Fibroblast of skin of right quadriceps (primary cell): ENCODE measurements around the gene LMX1A.

ENCODE experiments used
- DNase-seq: peaks from one replicate; pipeline ENCODE4 v3.0.0-alpha.2; 2013

LMX1A gene

GRCh38 chr1:165212229-165212628, 144.3 kb downstream of the LMX1A start:
- DNase-seq = no peak

GRCh38 chr1:165207853-165208515, 148.5 kb downstream of the LMX1A start:
- DNase-seq = no peak

GRCh38 chr1:165205145-165205544, 151.4 kb downstream of the LMX1A start:
- DNase-seq = no peak

GRCh38 chr1:165204548-165204947, 152.0 kb downstream of the LMX1A start:
- no peak for DNase-seq

- DNase-seq = no peak
Observed at GRCh38 chr1:165191087-165191486, 165.4 kb downstream of the LMX1A start.

GRCh38 chr1:165189913-165190312, 166.6 kb downstream of the LMX1A start:
- no peak for DNase-seq

- no peak for DNase-seq
Observed at GRCh38 chr1:165189011-165189410, 167.5 kb downstream of the LMX1A start.

- no peak for DNase-seq
Observed at GRCh38 chr1:165187031-165188009, 169.2 kb downstream of the LMX1A start.

GRCh38 chr1:165185161-165185889, 171.2 kb downstream of the LMX1A start:
- no peak for DNase-seq

- DNase-seq = no peak
Observed at GRCh38 chr1:165182975-165183374, 173.5 kb downstream of the LMX1A start.

- DNase-seq = no peak
Observed at GRCh38 chr1:165179306-165179705, 177.2 kb downstream of the LMX1A start.

GRCh38 chr1:165174491-165174890, 182.0 kb downstream of the LMX1A start:
- no peak for DNase-seq

- no peak for DNase-seq
Observed at GRCh38 chr1:165173818-165174217, 182.7 kb downstream of the LMX1A start.

- DNase-seq = no peak
Observed at GRCh38 chr1:165173409-165173808, 183.1 kb downstream of the LMX1A start.

GRCh38 chr1:165172666-165173065, 183.8 kb downstream of the LMX1A start:
- no peak for DNase-seq

- no peak for DNase-seq
Observed at GRCh38 chr1:165169729-165170128, 186.8 kb downstream of the LMX1A start.

GRCh38 chr1:165169028-165169427, 187.5 kb downstream of the LMX1A start:
- DNase-seq = no peak

- DNase-seq = no peak
Observed at GRCh38 chr1:165168467-165168866, 188.0 kb downstream of the LMX1A start.

- peak; percentile 18 for DNase-seq
Observed at GRCh38 chr1:165162671-165163241, 193.8 kb downstream of the LMX1A start.

GRCh38 chr1:165161130-165161529, 195.4 kb downstream of the LMX1A start:
- no peak for DNase-seq

GRCh38 chr1:165153182-165153581, 203.3 kb downstream of the LMX1A start:
- no peak for DNase-seq

- no peak for DNase-seq
Observed at GRCh38 chr1:165152727-165153126, 203.8 kb downstream of the LMX1A start.

GRCh38 chr1:165152109-165152508, 204.4 kb downstream of the LMX1A start:
- DNase-seq = no peak
